HG03060 (cell line): ENCODE results near the gene XRN2.
A peak's percentile ranks its signal among the peaks of the same experiment; 100 is the strongest.

Experiments
- ATAC-seq: cut with Tn5 transposase; IDR thresholded peaks from one replicate; pipeline ENCODE4 v1.9.1; 2021; ENCODE audit warnings: low read depth, moderate number of reproducible peaks; ENCODE audit not compliant: unreplicated experiment

XRN2 gene

DNA sequence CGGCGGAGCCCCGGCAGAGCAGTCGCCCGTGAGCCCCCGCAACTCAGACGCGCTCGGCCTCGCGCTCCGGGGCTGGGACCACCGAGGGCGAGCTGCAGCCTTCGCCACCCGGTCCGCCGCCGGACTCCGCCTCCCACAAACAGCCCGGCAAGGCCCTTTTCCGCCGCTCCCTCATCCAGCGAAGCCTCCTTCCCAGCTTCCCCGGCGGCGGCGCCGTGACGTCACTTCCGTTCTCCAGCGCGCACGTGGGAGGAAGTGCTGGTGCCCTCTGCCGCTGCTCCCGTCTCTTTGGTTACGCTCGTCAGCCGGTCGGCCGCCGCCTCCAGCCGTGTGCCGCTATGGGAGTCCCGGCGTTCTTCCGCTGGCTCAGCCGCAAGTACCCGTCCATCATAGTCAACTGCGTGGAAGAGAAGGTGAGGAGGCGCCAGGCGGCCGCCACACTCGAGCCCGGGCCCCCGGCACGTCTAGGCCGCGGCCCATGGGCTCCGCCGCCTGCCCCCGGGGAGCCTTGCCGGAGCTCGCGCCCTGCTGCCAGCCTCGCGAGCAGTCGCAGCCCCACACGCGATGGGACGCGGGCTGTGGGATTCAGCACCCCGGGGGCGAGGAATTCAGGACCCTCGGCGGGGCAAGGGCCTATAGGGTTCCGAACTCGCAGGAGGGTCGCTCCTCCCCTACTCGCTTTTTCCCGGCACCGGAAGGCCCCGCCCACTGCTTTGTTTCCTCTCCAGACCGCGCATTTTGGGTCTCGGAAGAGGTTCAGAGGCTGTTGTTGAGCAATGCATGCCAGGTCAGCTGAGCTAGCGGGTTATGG, at the start of gene XRN2:
Gene XRN2 (plus strand): TSS at position 271 of the 811 bp plus-strand sequence. CDS start 68 bp downstream, at position 339.
- ATAC-seq, result peak; percentile 77

GRCh38 chr20:21257192-21257591, 45.9 kb upstream of the XRN2 start:
- ATAC-seq, result no peak

- ATAC-seq, result no peak
Observed at GRCh38 chr20:21258411-21258810, 44.7 kb upstream of the XRN2 start.

- ATAC-seq, result no peak
Observed at GRCh38 chr20:21259346-21259745, 43.8 kb upstream of the XRN2 start.

GRCh38 chr20:21262812-21263211, 40.3 kb upstream of the XRN2 start:
- no peak for ATAC-seq

- ATAC-seq, result no peak
Observed at GRCh38 chr20:21265261-21266190, 37.6 kb upstream of the XRN2 start.

DNA sequence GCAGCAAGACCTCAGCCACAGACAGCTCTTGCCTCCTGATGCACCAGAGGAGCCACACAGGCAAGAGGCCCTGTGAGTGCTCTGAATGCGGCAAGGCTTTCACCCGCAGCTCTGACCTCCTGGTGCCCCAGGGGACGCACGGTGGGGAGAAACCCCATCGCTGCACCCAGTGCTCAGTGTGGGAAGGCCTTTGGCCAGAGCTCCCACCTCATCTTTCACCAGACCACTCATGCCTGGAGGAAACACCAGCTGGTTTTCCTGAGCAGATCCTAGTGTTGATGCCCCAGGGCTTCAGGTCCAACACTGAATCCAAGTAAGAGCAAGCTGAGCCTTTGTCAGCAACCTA, 37.0 kb upstream of the XRN2 start:
- ATAC-seq, result no peak

GRCh38 chr20:21269772-21270171, 33.4 kb upstream of the XRN2 start:
- ATAC-seq, result no peak

DNA sequence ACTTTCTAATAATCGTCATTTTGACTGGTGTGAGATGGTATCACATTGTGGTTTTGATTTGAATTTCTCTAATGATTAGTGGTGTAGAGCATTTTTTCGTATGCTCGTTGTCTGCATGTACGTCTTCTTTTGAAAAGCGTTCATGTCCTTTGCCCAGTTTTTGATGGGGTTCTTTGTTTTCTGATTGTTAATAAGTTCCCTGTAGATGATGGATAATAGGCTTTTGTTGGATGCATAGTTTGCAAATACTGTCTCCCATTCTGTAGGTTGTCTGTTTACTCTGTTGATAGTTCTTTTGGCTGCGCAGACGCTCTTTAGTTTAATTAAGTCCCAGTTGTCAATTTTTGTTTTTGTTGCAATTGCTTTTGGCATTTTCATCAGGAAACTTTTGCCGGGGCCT, 32.3 kb upstream of the XRN2 start:
- no peak for ATAC-seq

- ATAC-seq, result no peak
Observed at GRCh38 chr20:21272279-21272678, 30.9 kb upstream of the XRN2 start.

GRCh38 chr20:21272679-21273078, 30.5 kb upstream of the XRN2 start:
- ATAC-seq, result no peak

GRCh38 chr20:21273755-21274386, 29.3 kb upstream of the XRN2 start:
- no peak for ATAC-seq

DNA sequence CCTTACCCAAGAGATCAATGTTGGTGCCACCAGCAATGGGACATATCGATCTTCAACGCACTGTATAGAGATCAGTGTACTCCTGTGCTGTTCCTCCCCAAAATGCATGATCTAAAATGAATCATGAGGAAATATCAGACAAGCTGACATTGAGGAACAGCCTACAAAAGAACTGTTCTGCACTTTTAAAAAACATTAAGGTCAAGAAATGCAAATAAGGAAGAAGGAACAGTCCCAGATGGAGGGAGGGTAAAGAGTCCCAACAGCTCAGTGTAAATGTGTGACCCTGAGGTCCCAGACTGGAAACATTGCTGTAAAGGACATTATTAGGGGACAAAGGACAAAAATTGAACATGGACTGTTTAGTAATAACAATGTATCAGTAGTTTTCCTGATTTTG, 24.3 kb upstream of the XRN2 start:
- ATAC-seq, result no peak

GRCh38 chr20:21279706-21280521, 23.2 kb upstream of the XRN2 start:
- no peak for ATAC-seq

- no peak for ATAC-seq
Observed at GRCh38 chr20:21280522-21281016, 22.6 kb upstream of the XRN2 start.

- ATAC-seq, result no peak
Observed at GRCh38 chr20:21286775-21287174, 16.4 kb upstream of the XRN2 start.

DNA sequence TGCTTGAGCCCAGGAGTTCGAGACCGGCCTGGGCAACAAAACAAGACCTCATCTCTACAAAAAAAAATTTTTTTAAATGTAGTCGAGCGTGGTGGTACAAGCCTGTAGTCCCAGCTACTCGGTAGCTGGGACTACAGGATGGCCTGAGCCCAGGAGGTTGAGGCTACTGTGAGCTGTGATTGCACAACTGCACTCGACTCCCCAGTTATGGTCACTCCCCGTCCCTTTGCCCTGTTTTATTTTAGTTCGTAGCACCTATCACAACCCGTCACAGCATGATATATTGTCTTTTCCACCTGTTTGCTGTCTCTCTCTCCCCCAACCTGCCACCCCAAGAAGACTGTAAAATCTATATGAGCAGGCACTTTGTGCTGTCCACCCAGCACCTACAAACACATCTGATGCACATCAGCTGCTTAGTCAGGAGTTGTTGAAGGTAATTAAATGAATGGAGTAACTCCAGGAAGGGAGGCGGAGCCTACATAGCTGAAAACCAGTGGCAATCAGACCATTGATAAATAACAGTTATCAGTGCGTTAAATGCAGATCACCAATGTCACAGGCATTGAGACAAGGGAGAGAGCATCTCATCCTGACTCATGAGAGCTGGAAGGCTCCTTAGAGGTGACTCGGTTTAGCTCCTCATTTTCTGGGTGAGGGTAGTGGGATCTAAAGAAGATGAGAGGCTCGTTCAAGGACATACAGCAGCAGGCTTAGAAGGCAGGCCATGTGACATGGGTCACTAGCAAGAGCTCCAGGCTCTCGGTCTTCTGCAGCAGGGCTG, 14.4 kb upstream of the XRN2 start:
- no peak for ATAC-seq

GRCh38 chr20:21289651-21290050, 13.5 kb upstream of the XRN2 start:
- ATAC-seq, result no peak

- no peak for ATAC-seq
Observed at GRCh38 chr20:21291026-21291425, 12.1 kb upstream of the XRN2 start.
